PC-3 (cell line): ENCODE results near the gene ADAM23.

Experiments used
- EZH2 ChIP-seq: fragments of 300-600 bp; sonication (generic); IDR thresholded peaks from one replicate; pipeline ENCODE4 v1.6.1; 2017; ENCODE audit warnings: antibody characterized with exemption, mild to moderate bottlenecking, low read length; ENCODE audit not compliant: unreplicated experiment
- EZH2phosphoT487 ChIP-seq: fragments of 300-600 bp; sonication (generic); IDR thresholded peaks from 2 replicates; pipeline ENCODE4 v1.6.1; 2018; ENCODE audit warnings: mild to moderate bottlenecking, antibody characterized with exemption, low read length, borderline replicate concordance
- TF ChIP-seq, protein P1 (sequence below): fragments of 300-600 bp; sonication (generic); conservative IDR thresholded peaks from 2 replicates; pipeline ENCODE4 v1.5.1; 2017; ENCODE audit warnings: antibody characterized with exemption, low read depth, mild to moderate bottlenecking, low read length

DNA sequence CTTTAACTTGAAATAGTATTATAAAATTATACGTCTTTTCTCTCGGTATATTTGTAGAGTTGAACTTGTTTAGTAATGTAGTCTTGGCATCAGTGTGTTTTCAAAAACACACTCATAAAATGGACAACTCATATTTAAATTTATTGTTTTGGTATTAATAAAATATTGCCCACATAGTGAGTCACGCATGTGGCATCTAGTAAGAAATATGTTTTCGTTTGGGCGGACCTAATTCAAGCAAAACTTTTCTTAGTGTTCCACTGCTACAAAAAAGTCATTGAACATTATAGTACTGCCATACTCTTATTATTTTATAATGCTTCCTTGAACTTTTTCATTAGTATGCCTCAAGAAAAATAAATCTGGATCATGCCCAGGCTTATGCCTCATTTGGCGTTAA lies 167.9 kb downstream of the ADAM23 start:
- no peak for TF ChIP-seq EZH2phosphoT487
- TF ChIP-seq, protein P1, sequence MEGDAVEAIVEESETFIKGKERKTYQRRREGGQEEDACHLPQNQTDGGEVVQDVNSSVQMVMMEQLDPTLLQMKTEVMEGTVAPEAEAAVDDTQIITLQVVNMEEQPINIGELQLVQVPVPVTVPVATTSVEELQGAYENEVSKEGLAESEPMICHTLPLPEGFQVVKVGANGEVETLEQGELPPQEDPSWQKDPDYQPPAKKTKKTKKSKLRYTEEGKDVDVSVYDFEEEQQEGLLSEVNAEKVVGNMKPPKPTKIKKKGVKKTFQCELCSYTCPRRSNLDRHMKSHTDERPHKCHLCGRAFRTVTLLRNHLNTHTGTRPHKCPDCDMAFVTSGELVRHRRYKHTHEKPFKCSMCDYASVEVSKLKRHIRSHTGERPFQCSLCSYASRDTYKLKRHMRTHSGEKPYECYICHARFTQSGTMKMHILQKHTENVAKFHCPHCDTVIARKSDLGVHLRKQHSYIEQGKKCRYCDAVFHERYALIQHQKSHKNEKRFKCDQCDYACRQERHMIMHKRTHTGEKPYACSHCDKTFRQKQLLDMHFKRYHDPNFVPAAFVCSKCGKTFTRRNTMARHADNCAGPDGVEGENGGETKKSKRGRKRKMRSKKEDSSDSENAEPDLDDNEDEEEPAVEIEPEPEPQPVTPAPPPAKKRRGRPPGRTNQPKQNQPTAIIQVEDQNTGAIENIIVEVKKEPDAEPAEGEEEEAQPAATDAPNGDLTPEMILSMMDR, result no peak
- no peak for TF ChIP-seq EZH2
